MM.1S (cell line): ENCODE results near the gene DDAH1.

Experiments used
- DNase-seq: peaks from one replicate; pipeline ENCODE4 v3.0.0-alpha.2; 2015
- H2AFZ ChIP-seq: fragments of 300-600 bp; sonication (generic); 2 replicates; pipeline ENCODE4 v1.6.0; 2016; ENCODE audit warnings: antibody characterized with exemption, low read length
- H3F3A ChIP-seq: fragments of 300-600 bp; sonication (generic); 2 replicates; pipeline ENCODE4 v1.6.1; 2016; ENCODE audit warnings: mild to moderate bottlenecking, antibody characterized with exemption, low read length, moderate library complexity, mixed read lengths; ENCODE audit not compliant: insufficient read depth
- H3K27ac ChIP-seq: fragments of 300-600 bp; sonication (generic); 2 replicates; pipeline ENCODE4 v1.5.1; 2016; ENCODE audit warnings: mild to moderate bottlenecking, low read length
- H3K27me3 ChIP-seq: fragments of 300-600 bp; sonication (generic); replicated peaks from 2 replicates; pipeline ENCODE4 v1.6.0; 2016; ENCODE audit warnings: low read length; ENCODE audit not compliant: insufficient read depth
- H3K36me3 ChIP-seq: fragments of 300-600 bp; sonication (generic); replicated peaks from 2 replicates; pipeline ENCODE4 v1.6.1; 2016; ENCODE audit warnings: mild to moderate bottlenecking, low read length, mixed read lengths; ENCODE audit not compliant: insufficient read depth
- H3K4me1 ChIP-seq: fragments of 300-600 bp; sonication (generic); 2 replicates; pipeline ENCODE4 v1.6.1; 2016; ENCODE audit warnings: low read length, mixed read lengths
- H3K4me2 ChIP-seq: fragments of 300-600 bp; sonication (generic); 2 replicates; pipeline ENCODE4 v1.6.0; 2016; ENCODE audit warnings: low read depth, low read length
- H3K4me3 ChIP-seq: fragments of 300-600 bp; sonication (generic); 2 replicates; pipeline ENCODE4 v1.5.1; 2016; ENCODE audit warnings: low read length, mixed read lengths
- H3K79me2 ChIP-seq: fragments of 300-600 bp; sonication (generic); 2 replicates; pipeline ENCODE4 v1.6.1; 2016; ENCODE audit warnings: mixed run types, low read length, mixed read lengths
- H3K9ac ChIP-seq: fragments of 300-600 bp; sonication (generic); 2 replicates; pipeline ENCODE4 v1.6.1; 2016; ENCODE audit warnings: low read length, mixed read lengths
- H3K9me2 ChIP-seq: fragments of 300-600 bp; sonication (generic); replicated peaks from 2 replicates; pipeline ENCODE4 v1.6.1; 2016; ENCODE audit warnings: mild to moderate bottlenecking, low read length, mixed read lengths; ENCODE audit not compliant: insufficient read depth
- H3K9me3 ChIP-seq: fragments of 300-600 bp; sonication (generic); replicated peaks from 2 replicates; pipeline ENCODE4 v1.6.1; 2016; ENCODE audit warnings: mild to moderate bottlenecking, low read length, mixed read lengths; ENCODE audit not compliant: insufficient read depth
- H4K20me1 ChIP-seq: fragments of 300-600 bp; sonication (generic); 2 replicates; pipeline ENCODE4 v1.6.1; 2016; ENCODE audit warnings: mild to moderate bottlenecking, low read length, moderate library complexity, mixed read lengths; ENCODE audit not compliant: insufficient read depth
- CTCF ChIP-seq: fragments of 300-600 bp; sonication (generic); IDR thresholded peaks from 2 replicates; pipeline ENCODE4 v1.5.1; 2016; ENCODE audit warnings: antibody characterized with exemption, low read length, mixed read lengths
- EZH2 ChIP-seq: fragments of 300-600 bp; sonication (generic); optimal IDR thresholded peaks from 2 replicates; pipeline ENCODE3; 2017; ENCODE audit warnings: low read depth, mild to moderate bottlenecking, antibody characterized with exemption, low read length, mixed read lengths
- EZH2phosphoT487 ChIP-seq: fragments of 300-600 bp; sonication (generic); IDR thresholded peaks from 2 replicates; pipeline ENCODE4 v1.6.1; 2018; ENCODE audit warnings: antibody characterized with exemption, low read length

Gene DDAH1

GRCh38 chr1:85327759-85328158, 137.2 kb downstream of the DDAH1 start:
- no peak for DNase-seq
- TF ChIP-seq EZH2phosphoT487 (no peak), EZH2 (no peak), CTCF (no peak)
- Histone ChIP-seq H3K36me3 (no peaks in the 10 kb centered on the region), H3K27me3 (no peaks in the 10 kb centered on the region), H2AFZ (no peak overlapping the region), H3K27ac (no peak overlapping the region), H3K4me3 (no peak overlapping the region), H3K9me2 (no peaks in the 10 kb centered on the region), H3K9me3 (no peaks in the 10 kb centered on the region), H3K4me1 (no peaks in the 10 kb centered on the region), H3K4me2 (no peak overlapping the region), H3K9ac (no peak overlapping the region), H4K20me1 (no peaks in the 10 kb centered on the region), H3F3A (no peaks in the 10 kb centered on the region), H3K79me2 (no peaks in the 10 kb centered on the region)

- Histone ChIP-seq H3K27me3 (no peaks in the 10 kb centered on the region), H3K4me1 (no peaks in the 10 kb centered on the region), H4K20me1 (no peaks in the 10 kb centered on the region), H3K9me2 (no peaks in the 10 kb centered on the region), H3K27ac (no peak overlapping the region), H3K79me2 (no peaks in the 10 kb centered on the region), H3K9ac (no peak overlapping the region), H3F3A (no peaks in the 10 kb centered on the region), H2AFZ (no peak overlapping the region), H3K9me3 (no peaks in the 10 kb centered on the region), H3K4me3 (no peak overlapping the region), H3K4me2 (no peak overlapping the region), H3K36me3 (no peaks in the 10 kb centered on the region)
- no peak for DNase-seq
- TF ChIP-seq EZH2phosphoT487 (no peak), EZH2 (no peak), CTCF (no peak)
Measured at GRCh38 chr1:85326851-85327250, 138.1 kb downstream of the DDAH1 start.

- H3K9me3 ChIP-seq = no peaks in the 10 kb centered on the region
- H3K27ac ChIP-seq = no peak overlapping the region
- no peaks in the 10 kb centered on the region for H3F3A ChIP-seq
- TF ChIP-seq EZH2phosphoT487 = no peak
- no peak for TF ChIP-seq CTCF
- TF ChIP-seq EZH2 = no peak
- no peak overlapping the region for H3K9ac ChIP-seq
- H3K4me2 ChIP-seq = no peak overlapping the region
- H2AFZ ChIP-seq = no peak overlapping the region
- H3K79me2 ChIP-seq = no peaks in the 10 kb centered on the region
- no peaks in the 10 kb centered on the region for H3K36me3 ChIP-seq
- H3K4me3 ChIP-seq = no peak overlapping the region
- H3K4me1 ChIP-seq = no peaks in the 10 kb centered on the region
- H3K27me3 ChIP-seq = no peaks in the 10 kb centered on the region
- H4K20me1 ChIP-seq = no peaks in the 10 kb centered on the region
- DNase-seq = no peak
- H3K9me2 ChIP-seq = no peaks in the 10 kb centered on the region
Measured at GRCh38 chr1:85326336-85326735, 138.6 kb downstream of the DDAH1 start.

- no peak for TF ChIP-seq EZH2
- TF ChIP-seq CTCF = no peak
- no peak for TF ChIP-seq EZH2phosphoT487
- no peaks in the 10 kb centered on the region for H3K27me3 ChIP-seq
- no peak overlapping the region for H3K9ac ChIP-seq
- H3K9me3 ChIP-seq = no peaks in the 10 kb centered on the region
- no peak overlapping the region for H3K27ac ChIP-seq
- no peaks in the 10 kb centered on the region for H3K4me1 ChIP-seq
- no peaks in the 10 kb centered on the region for H3F3A ChIP-seq
- H3K36me3 ChIP-seq = no peaks in the 10 kb centered on the region
- no peak overlapping the region for H3K4me2 ChIP-seq
- no peak overlapping the region for H2AFZ ChIP-seq
- H3K9me2 ChIP-seq = no peaks in the 10 kb centered on the region
- no peak for DNase-seq
- no peak overlapping the region for H3K4me3 ChIP-seq
- no peaks in the 10 kb centered on the region for H4K20me1 ChIP-seq
- no peaks in the 10 kb centered on the region for H3K79me2 ChIP-seq
Measured at GRCh38 chr1:85325920-85326319, 139.0 kb downstream of the DDAH1 start.
